T-helper 17 cell (primary cell): ENCODE data around the gene IGF2R. TPM values are rescaled to one million over a fixed set of nuclear protein-coding genes. Genes with fewer than 3 reads are reported as not detected.

Experiments used
- ATAC-seq: fragments of 150-1000 bp; cut with Tn5 transposase; 2 replicates; pipeline ENCODE4 v1.10.0; 2021; ENCODE audit warnings: mild to moderate bottlenecking, moderate library complexity
- DNase-seq, 3 donors: peaks; one replicate each; pipeline versions ENCODE4 v3.0.0 to v3.0.0-alpha.2; 2020 to 2021
- H3K9me3 ChIP-seq: one replicate; pipeline ENCODE4 v1.7.0; 2013; ENCODE audit warnings: low read length, mild to moderate bottlenecking; ENCODE audit not compliant: control insufficient read depth, poor library complexity, severe bottlenecking
- H3K27ac Mint-ChIP-seq: one replicate; pipeline ENCODE4 v1.8.0; 2022; ENCODE audit warnings: mild to moderate bottlenecking, moderate library complexity, mixed read lengths
- H3K27me3 Mint-ChIP-seq: one replicate; pipeline ENCODE4 v1.8.0; 2022; ENCODE audit warnings: mixed read lengths
- H3K36me3 Mint-ChIP-seq: one replicate; pipeline ENCODE4 v1.8.0; 2022; ENCODE audit warnings: low read depth, mixed read lengths
- H3K4me1 Mint-ChIP-seq: one replicate; pipeline ENCODE4 v1.8.0; 2022; ENCODE audit warnings: mild to moderate bottlenecking, mixed read lengths
- H3K4me3 Mint-ChIP-seq: one replicate; pipeline ENCODE4 v1.8.0; 2022; ENCODE audit warnings: mild to moderate bottlenecking, moderate library complexity, mixed read lengths
- total RNA-seq, 4 donors: library from RNA in 2 of 4; stranded (reverse) in 2 of 4; gene quantifications; one replicate each; pipeline ENCODE4 v1.2.3 and lab custom pipeline; 2022 to 2026

Gene IGF2R
- total RNA-seq, 2 donors from 2014 or later = 56.7 to 59.5 TPM

- H3K9me3 ChIP-seq = no peaks in the 10 kb centered on the region
- no peak overlapping the region for H3K27ac Mint-ChIP-seq
- no peak for DNase-seq
- H3K4me1 Mint-ChIP-seq = peaks cover 18% of the 10 kb centered on the region
- H3K4me3 Mint-ChIP-seq = no peak overlapping the region
- H3K27me3 Mint-ChIP-seq = no peaks in the 10 kb centered on the region
- H3K36me3 Mint-ChIP-seq = peaks cover 21% of the 10 kb centered on the region
- ATAC-seq = no peak
Observed at GRCh38 chr6:160034036-160034930, 65.4 kb downstream of the IGF2R start.

- H3K36me3 Mint-ChIP-seq = peaks cover 20% of the 10 kb centered on the region
- no peak overlapping the region for H3K4me3 Mint-ChIP-seq
- no peak for DNase-seq
- ATAC-seq = no peak
- no peaks in the 10 kb centered on the region for H3K27me3 Mint-ChIP-seq
- H3K27ac Mint-ChIP-seq = peak overlapping the region; percentile 78
- H3K9me3 ChIP-seq = no peaks in the 10 kb centered on the region
- peaks cover 22% of the 10 kb centered on the region for H3K4me1 Mint-ChIP-seq
Observed at GRCh38 chr6:160035241-160035640, 66.4 kb downstream of the IGF2R start.

GRCh38 chr6:160035693-160036330, 66.9 kb downstream of the IGF2R start:
- no peaks in the 10 kb centered on the region for H3K9me3 ChIP-seq
- Mint-ChIP-seq H3K27me3 (no peaks in the 10 kb centered on the region), H3K27ac (peak overlapping the region; percentile 78), H3K36me3 (peaks cover 19% of the 10 kb centered on the region), H3K4me3 (no peak overlapping the region), H3K4me1 (peaks cover 22% of the 10 kb centered on the region)
- DNase-seq (no peak), ATAC-seq (no peak)

- Mint-ChIP-seq H3K4me1 (peaks cover 21% of the 10 kb centered on the region), H3K36me3 (peaks cover 20% of the 10 kb centered on the region), H3K27ac (no peak overlapping the region), H3K4me3 (no peak overlapping the region), H3K27me3 (no peaks in the 10 kb centered on the region)
- H3K9me3 ChIP-seq = no peaks in the 10 kb centered on the region
- no peak for ATAC-seq
- no peak for DNase-seq
Observed at GRCh38 chr6:160036331-160036695, 67.4 kb downstream of the IGF2R start.

- no peak for ATAC-seq
- H3K9me3 ChIP-seq = no peaks in the 10 kb centered on the region
- Mint-ChIP-seq H3K27ac (no peak overlapping the region), H3K4me3 (no peak overlapping the region), H3K4me1 (peaks cover 19% of the 10 kb centered on the region), H3K27me3 (no peaks in the 10 kb centered on the region), H3K36me3 (peaks cover 16% of the 10 kb centered on the region)
- DNase-seq = no peak
Observed at GRCh38 chr6:160036790-160037206, 67.9 kb downstream of the IGF2R start.

GRCh38 chr6:160038479-160038878, 69.6 kb downstream of the IGF2R start:
- H3K9me3 ChIP-seq = no peaks in the 10 kb centered on the region
- DNase-seq (no peak), ATAC-seq (no peak)
- H3K4me1 Mint-ChIP-seq = peaks cover 19% of the 10 kb centered on the region
- no peak overlapping the region for H3K4me3 Mint-ChIP-seq
- H3K27me3 Mint-ChIP-seq = no peaks in the 10 kb centered on the region
- H3K36me3 Mint-ChIP-seq = peaks cover 12% of the 10 kb centered on the region
- no peak overlapping the region for H3K27ac Mint-ChIP-seq

GRCh38 chr6:160039441-160039840, 70.6 kb downstream of the IGF2R start:
- H3K36me3 Mint-ChIP-seq = peaks cover 14% of the 10 kb centered on the region
- H3K9me3 ChIP-seq = no peaks in the 10 kb centered on the region
- DNase-seq = no peak
- H3K4me3 Mint-ChIP-seq = no peak overlapping the region
- no peak overlapping the region for H3K27ac Mint-ChIP-seq
- peaks cover 22% of the 10 kb centered on the region for H3K4me1 Mint-ChIP-seq
- ATAC-seq = no peak
- no peaks in the 10 kb centered on the region for H3K27me3 Mint-ChIP-seq

GRCh38 chr6:160040055-160040454, 71.2 kb downstream of the IGF2R start:
- no peak for ATAC-seq
- H3K4me1 Mint-ChIP-seq = peaks cover 22% of the 10 kb centered on the region
- H3K4me3 Mint-ChIP-seq = no peak overlapping the region
- peaks cover 14% of the 10 kb centered on the region for H3K36me3 Mint-ChIP-seq
- no peak for DNase-seq
- H3K27ac Mint-ChIP-seq = no peak overlapping the region
- H3K9me3 ChIP-seq = no peaks in the 10 kb centered on the region
- H3K27me3 Mint-ChIP-seq = no peaks in the 10 kb centered on the region

GRCh38 chr6:160040527-160041264, 71.8 kb downstream of the IGF2R start:
- no peak overlapping the region for H3K4me3 Mint-ChIP-seq
- ATAC-seq (no peak), DNase-seq (no peak)
- peaks cover 22% of the 10 kb centered on the region for H3K4me1 Mint-ChIP-seq
- no peak overlapping the region for H3K27ac Mint-ChIP-seq
- peaks cover 17% of the 10 kb centered on the region for H3K36me3 Mint-ChIP-seq
- no peaks in the 10 kb centered on the region for H3K9me3 ChIP-seq
- H3K27me3 Mint-ChIP-seq = no peaks in the 10 kb centered on the region

- no peaks in the 10 kb centered on the region for H3K27me3 Mint-ChIP-seq
- no peaks in the 10 kb centered on the region for H3K9me3 ChIP-seq
- no peak overlapping the region for H3K27ac Mint-ChIP-seq
- H3K36me3 Mint-ChIP-seq = peaks cover 10% of the 10 kb centered on the region
- H3K4me3 Mint-ChIP-seq = no peak overlapping the region
- ATAC-seq (no peak), DNase-seq (no peak)
- H3K4me1 Mint-ChIP-seq = peaks cover 14% of the 10 kb centered on the region
Observed at GRCh38 chr6:160041608-160042007, 72.7 kb downstream of the IGF2R start.

GRCh38 chr6:160042014-160042773, 73.3 kb downstream of the IGF2R start:
- no peak overlapping the region for H3K27ac Mint-ChIP-seq
- no peaks in the 10 kb centered on the region for H3K27me3 Mint-ChIP-seq
- no peak overlapping the region for H3K4me3 Mint-ChIP-seq
- no peak for DNase-seq
- H3K9me3 ChIP-seq = no peaks in the 10 kb centered on the region
- H3K36me3 Mint-ChIP-seq = peaks cover 10% of the 10 kb centered on the region
- no peak for ATAC-seq
- H3K4me1 Mint-ChIP-seq = peaks cover 14% of the 10 kb centered on the region

- no peaks in the 10 kb centered on the region for H3K27me3 Mint-ChIP-seq
- H3K4me1 Mint-ChIP-seq = peaks cover 14% of the 10 kb centered on the region
- H3K27ac Mint-ChIP-seq = no peak overlapping the region
- peaks cover 10% of the 10 kb centered on the region for H3K36me3 Mint-ChIP-seq
- DNase-seq = no peak
- no peak overlapping the region for H3K4me3 Mint-ChIP-seq
- no peaks in the 10 kb centered on the region for H3K9me3 ChIP-seq
- no peak for ATAC-seq
Observed at GRCh38 chr6:160042788-160043301, 74.0 kb downstream of the IGF2R start.
